Right lobe of liver (tissue), 4 donors: Measurements from ENCODE around the gene PMF1.

ENCODE experiments used
- CTCF ChIP-seq, 4 donors: fragments of 200-600 bp in 3 of 4; fragments of 450-650 bp in 1 of 4; IDR thresholded peaks; one replicate each; pipeline versions ENCODE4 v1.5.1 to v1.8.0; 2016 to 2022; ENCODE audit warnings: antibody characterized with exemption in 4 of 4, mild to moderate bottlenecking in 2 of 4
- POLR2A ChIP-seq: fragments of 450-650 bp; IDR thresholded peaks from one replicate; pipeline ENCODE4 v1.6.1; 2017; ENCODE audit warnings: antibody characterized with exemption, mild to moderate bottlenecking
- donor health status: DM: no; HTN: no; CAD: no.
- donor health status: DM: no; HTN: no; CAD: no.
- donor health status: DM: no; HTN: yes; CAD: no.

GRCh38 chr1:156279837-156280236 is 67.0 kb downstream of the PMF1 start:
- TF ChIP-seq CTCF (IDR thresholded peaks at IDR 0.05) (no peak), POLR2A (no peak)
